ENCODE measurements around the gene DUSP22.

DUSP22 gene

GRCh38 chr6:254016-254415 is 38.3 kb upstream of the DUSP22 start:
- TF ChIP-seq ZFX (IDR thresholded peaks at IDR 0.05) = no peak
- no peak for TF ChIP-seq CTCF (conservative IDR thresholded peaks at IDR 0.05)
- no peak overlapping the region for H3K27ac ChIP-seq

GRCh38 chr6:255041-255750 is 37.1 kb upstream of the DUSP22 start:
- H3K27ac ChIP-seq = no peak overlapping the region
- TF ChIP-seq ZFX (IDR thresholded peaks at IDR 0.05) (no peak), CTCF (conservative IDR thresholded peaks at IDR 0.05) (no peak)

DNA sequence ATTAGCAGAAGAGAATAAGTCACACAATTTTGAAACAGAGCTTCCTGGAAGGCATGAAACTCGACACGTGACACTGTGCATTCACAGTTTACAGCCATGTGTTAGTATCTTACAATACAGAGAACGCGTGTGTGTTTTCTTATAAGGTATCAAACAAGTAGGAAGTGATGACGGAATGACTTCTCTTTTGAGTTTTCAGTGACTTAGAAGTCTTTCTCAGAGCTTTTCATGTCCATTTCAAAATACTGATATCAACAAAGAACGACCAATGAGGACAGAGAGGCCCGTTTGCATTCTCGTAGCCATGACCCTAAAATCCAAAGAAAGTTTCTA is 36.6 kb upstream of the DUSP22 start:
- no peak for TF ChIP-seq CTCF (conservative IDR thresholded peaks at IDR 0.05)
- no peak for TF ChIP-seq ZFX (IDR thresholded peaks at IDR 0.05)
- H3K27ac ChIP-seq = no peak overlapping the region

DNA sequence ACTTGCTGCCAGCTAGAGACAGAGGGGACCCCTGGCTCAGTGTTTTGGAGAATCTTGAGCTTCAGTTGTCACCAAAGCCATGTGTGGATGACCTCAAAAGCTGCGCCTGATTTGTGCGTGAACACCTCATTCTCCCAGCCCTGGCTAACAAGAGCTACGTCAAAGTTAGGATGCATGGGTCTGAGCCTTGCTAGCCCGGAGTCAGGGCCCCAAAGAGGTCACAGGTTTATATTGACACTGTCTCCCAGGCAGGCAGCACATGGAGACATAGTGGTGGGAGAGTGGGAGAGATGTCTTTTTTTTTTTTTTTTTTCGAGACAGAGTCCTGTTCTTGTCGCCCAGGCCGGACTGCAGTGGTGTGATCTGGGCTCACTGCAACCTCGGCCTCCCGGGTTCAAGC is 36.1 kb upstream of the DUSP22 start:
- TF ChIP-seq ZFX (IDR thresholded peaks at IDR 0.05) = no peak
- no peak for TF ChIP-seq CTCF (conservative IDR thresholded peaks at IDR 0.05)
- no peak overlapping the region for H3K27ac ChIP-seq

GRCh38 chr6:257031-257725 is 35.1 kb upstream of the DUSP22 start:
- TF ChIP-seq ZFX (IDR thresholded peaks at IDR 0.05) = no peak
- no peak for TF ChIP-seq CTCF (conservative IDR thresholded peaks at IDR 0.05)
- H3K27ac ChIP-seq = no peak overlapping the region

DNA sequence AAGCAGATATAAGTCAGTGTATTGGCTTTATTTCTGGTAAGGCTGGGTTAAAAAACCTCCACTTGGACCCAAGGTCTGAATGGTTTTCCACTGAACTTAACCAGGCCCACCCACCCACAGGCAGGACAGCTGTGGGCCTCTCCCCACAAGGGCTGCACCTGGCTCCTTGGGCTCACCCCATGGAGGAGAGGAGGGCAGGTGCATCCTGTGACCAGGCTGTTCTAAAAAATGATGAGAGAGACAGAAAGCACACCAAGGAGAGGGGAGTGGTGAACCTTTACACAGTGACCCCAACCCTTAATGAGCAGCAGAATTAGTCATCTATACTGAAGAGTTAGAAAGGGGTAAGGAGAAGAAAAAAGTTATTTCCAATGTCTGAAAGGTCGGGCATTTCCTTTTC is 34.5 kb upstream of the DUSP22 start:
- TF ChIP-seq CTCF (conservative IDR thresholded peaks at IDR 0.05) (no peak), ZFX (IDR thresholded peaks at IDR 0.05) (no peak)
- no peak overlapping the region for H3K27ac ChIP-seq

- no peak overlapping the region for H3K27ac ChIP-seq
- TF ChIP-seq ZFX (IDR thresholded peaks at IDR 0.05) (no peak), CTCF (conservative IDR thresholded peaks at IDR 0.05) (no peak)
These were observed 33.0 kb upstream of the DUSP22 start for GRCh38 chr6:259316-259715.
